ENCODE data around the gene GPR31.
"Not testable (repeated sequence)": the region's sequence is repeated elsewhere in the genome, so short reads cannot be mapped to it uniquely, and the experiment has no call there.

GPR31 gene

GRCh38 chr6:167157863-167158262 lies at the start of gene GPR31:
Gene GPR31, minus strand, starts transcription at chr6:167157980. Its CDS starts 149 bp downstream, at chr6:167157831.
- no peak within 1 kb of the TSS for H3K4me3 ChIP-seq (ENCODE audit: low read length)
- no peak for DNase-seq (ENCODE audit: low read depth)
- TF ChIP-seq CTCF (conservative IDR thresholded peaks at IDR 0.05; ENCODE audit: low read depth, low read length), result no peak

- H3K4me3 ChIP-seq (ENCODE audit: low read length), result no peak overlapping the region
- no peak for TF ChIP-seq CTCF (conservative IDR thresholded peaks at IDR 0.05; ENCODE audit: low read depth, low read length)
- DNase-seq (ENCODE audit: low read depth), result no peak
Measured at GRCh38 chr6:167207527-167207926, 49.7 kb upstream of the GPR31 start.

GRCh38 chr6:167205316-167205715 lies 47.5 kb upstream of the GPR31 start:
- H3K4me3 ChIP-seq (ENCODE audit: low read length); DNase-seq (ENCODE audit: low read depth): not testable (repeated sequence)

- not testable (repeated sequence) for H3K4me3 ChIP-seq (ENCODE audit: low read length); DNase-seq (ENCODE audit: low read depth)
Measured at GRCh38 chr6:167204059-167204348, 46.2 kb upstream of the GPR31 start.

- not testable (repeated sequence) for DNase-seq (ENCODE audit: low read depth); H3K4me3 ChIP-seq (ENCODE audit: low read length)
Measured at GRCh38 chr6:167203261-167204058, 45.7 kb upstream of the GPR31 start.

- not testable (repeated sequence) for DNase-seq (ENCODE audit: low read depth); H3K4me3 ChIP-seq (ENCODE audit: low read length)
Measured at GRCh38 chr6:167202613-167203012, 44.8 kb upstream of the GPR31 start.

GRCh38 chr6:167200806-167201205 lies 43.0 kb upstream of the GPR31 start:
- TF ChIP-seq CTCF (conservative IDR thresholded peaks at IDR 0.05; ENCODE audit: low read depth, low read length), result no peak
- no peak overlapping the region for H3K4me3 ChIP-seq (ENCODE audit: low read length)
- no peak for DNase-seq (ENCODE audit: low read depth)

- not testable (repeated sequence) for DNase-seq (ENCODE audit: low read depth); H3K4me3 ChIP-seq (ENCODE audit: low read length)
Measured at GRCh38 chr6:167195941-167196610, 38.3 kb upstream of the GPR31 start.

- not testable (repeated sequence) for DNase-seq (ENCODE audit: low read depth); H3K4me3 ChIP-seq (ENCODE audit: low read length)
Measured at GRCh38 chr6:167193515-167194125, 35.8 kb upstream of the GPR31 start.

- H3K4me3 ChIP-seq (ENCODE audit: low read length); DNase-seq (ENCODE audit: low read depth): not testable (repeated sequence)
Measured at GRCh38 chr6:167191043-167191583, 33.3 kb upstream of the GPR31 start.

GRCh38 chr6:167187275-167187674 lies 29.5 kb upstream of the GPR31 start:
- H3K4me3 ChIP-seq (ENCODE audit: low read length); DNase-seq (ENCODE audit: low read depth): not testable (repeated sequence)

- not testable (repeated sequence) for DNase-seq (ENCODE audit: low read depth); H3K4me3 ChIP-seq (ENCODE audit: low read length)
Measured at GRCh38 chr6:167185101-167185500, 27.3 kb upstream of the GPR31 start.

- not testable (repeated sequence) for H3K4me3 ChIP-seq (ENCODE audit: low read length); DNase-seq (ENCODE audit: low read depth)
Measured at GRCh38 chr6:167182913-167183314, 25.1 kb upstream of the GPR31 start.

GRCh38 chr6:167181351-167181750 lies 23.6 kb upstream of the GPR31 start:
- not testable (repeated sequence) for DNase-seq (ENCODE audit: low read depth); H3K4me3 ChIP-seq (ENCODE audit: low read length)

GRCh38 chr6:167180086-167180485 lies 22.3 kb upstream of the GPR31 start:
- not testable (repeated sequence) for DNase-seq (ENCODE audit: low read depth); H3K4me3 ChIP-seq (ENCODE audit: low read length)

Data from retinal pigment epithelial cell (primary cell).